ENCODE measurements around the gene CLIP1. TPM values are rescaled to one million over a fixed set of nuclear protein-coding genes. Genes with fewer than 3 reads are reported as not detected.
"Not testable (repeated sequence)": the region's sequence is repeated elsewhere in the genome, so short reads cannot be mapped to it uniquely, and the experiment has no call there.

CLIP1 gene
- polyA plus RNA-seq, 1 donor (not counting 4 experiments of a cell fraction or from before 2014, with no cell fraction given), result 54.0 TPM

DNA sequence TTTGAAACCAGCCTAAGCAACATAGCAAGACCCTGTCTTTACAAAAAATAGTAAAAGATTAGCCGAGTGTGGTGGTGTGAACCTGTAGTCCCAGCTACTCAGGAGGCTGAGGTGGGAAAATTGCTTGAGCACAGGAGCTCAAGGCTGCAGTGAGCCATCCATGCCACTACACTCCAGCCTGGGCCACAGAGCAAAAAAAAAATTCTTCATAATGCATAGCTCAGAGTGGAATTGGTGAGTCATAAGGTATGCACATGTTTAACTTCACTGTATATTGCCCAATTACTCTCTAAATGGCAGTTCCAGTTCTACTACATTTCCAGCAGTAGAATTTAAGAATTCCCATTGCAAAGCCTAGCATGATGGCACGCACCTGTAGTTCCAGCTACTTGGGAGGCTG, 26.8 kb upstream of the CLIP1 start:
- H3K9me1 ChIP-seq (ENCODE audit: control insufficient read depth, extremely low read depth, insufficient read depth, low read length), result no peaks in the 10 kb centered on the region
- peak overlapping the region; percentile 29 for H3K4me2 ChIP-seq (ENCODE audit: control insufficient read depth, extremely low read depth, insufficient read depth, low read depth, low read length)
- DNase-seq (ENCODE audit: low read depth, low spot score) (no peak), FAIRE-seq (peak; percentile 57)
- TF ChIP-seq, protein P1, sequence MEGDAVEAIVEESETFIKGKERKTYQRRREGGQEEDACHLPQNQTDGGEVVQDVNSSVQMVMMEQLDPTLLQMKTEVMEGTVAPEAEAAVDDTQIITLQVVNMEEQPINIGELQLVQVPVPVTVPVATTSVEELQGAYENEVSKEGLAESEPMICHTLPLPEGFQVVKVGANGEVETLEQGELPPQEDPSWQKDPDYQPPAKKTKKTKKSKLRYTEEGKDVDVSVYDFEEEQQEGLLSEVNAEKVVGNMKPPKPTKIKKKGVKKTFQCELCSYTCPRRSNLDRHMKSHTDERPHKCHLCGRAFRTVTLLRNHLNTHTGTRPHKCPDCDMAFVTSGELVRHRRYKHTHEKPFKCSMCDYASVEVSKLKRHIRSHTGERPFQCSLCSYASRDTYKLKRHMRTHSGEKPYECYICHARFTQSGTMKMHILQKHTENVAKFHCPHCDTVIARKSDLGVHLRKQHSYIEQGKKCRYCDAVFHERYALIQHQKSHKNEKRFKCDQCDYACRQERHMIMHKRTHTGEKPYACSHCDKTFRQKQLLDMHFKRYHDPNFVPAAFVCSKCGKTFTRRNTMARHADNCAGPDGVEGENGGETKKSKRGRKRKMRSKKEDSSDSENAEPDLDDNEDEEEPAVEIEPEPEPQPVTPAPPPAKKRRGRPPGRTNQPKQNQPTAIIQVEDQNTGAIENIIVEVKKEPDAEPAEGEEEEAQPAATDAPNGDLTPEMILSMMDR (optimal IDR thresholded peaks at IDR 0.05 in 1 of 3, IDR thresholded peaks at IDR 0.05 in 1 of 3, conservative IDR thresholded peaks at IDR 0.05 in 1 of 3; ENCODE audit: extremely low read depth in 1 of 3, insufficient read depth in 2 of 3, low read length in 3 of 3), result no peak
- TF ChIP-seq EZH2 (IDR thresholded peaks at IDR 0.05; ENCODE audit: low read length), result no peak
- H3K79me2 ChIP-seq (ENCODE audit: control insufficient read depth, insufficient read depth, low read length), result no peaks in the 10 kb centered on the region
- no peaks in the 10 kb centered on the region for H3K36me3 ChIP-seq (ENCODE audit: control insufficient read depth in 2 of 2, extremely low read depth in 1 of 2, insufficient read depth in 2 of 2, low read length in 2 of 2)
- H3K9me3 ChIP-seq (ENCODE audit: control insufficient read depth, low read depth, low read length), result no peaks in the 10 kb centered on the region
- H3K9ac ChIP-seq (ENCODE audit: control insufficient read depth, extremely low read depth, insufficient read depth, low read length), result no peak overlapping the region
- no peak overlapping the region for H2AFZ ChIP-seq (ENCODE audit: control insufficient read depth, low read length)
- H4K20me1 ChIP-seq (ENCODE audit: control insufficient read depth, extremely low read depth, insufficient read depth, low read length), result no peaks in the 10 kb centered on the region
- no peak overlapping the region for H3K4me3 ChIP-seq (ENCODE audit: control insufficient read depth in 2 of 3, extremely low read depth in 1 of 3, insufficient read depth in 2 of 3, low read depth in 1 of 3, low read length in 3 of 3)
- H3K4me1 ChIP-seq (ENCODE audit: control insufficient read depth, extremely low read depth, insufficient read depth, low read length), result peaks cover 7% of the 10 kb centered on the region
- peak overlapping the region; percentile 57 for H3K27ac ChIP-seq (ENCODE audit: control insufficient read depth, insufficient read depth, low read length)
- dilution Hi-C loops (cut with MboI; ENCODE audit: extremely low pct_ligation_motif_present, low sequenced_read_pairs), result no loop called here
- H3K27me3 ChIP-seq (ENCODE audit: control insufficient read depth, extremely low read depth, insufficient read depth, low read length), result no peaks in the 10 kb centered on the region

DNA sequence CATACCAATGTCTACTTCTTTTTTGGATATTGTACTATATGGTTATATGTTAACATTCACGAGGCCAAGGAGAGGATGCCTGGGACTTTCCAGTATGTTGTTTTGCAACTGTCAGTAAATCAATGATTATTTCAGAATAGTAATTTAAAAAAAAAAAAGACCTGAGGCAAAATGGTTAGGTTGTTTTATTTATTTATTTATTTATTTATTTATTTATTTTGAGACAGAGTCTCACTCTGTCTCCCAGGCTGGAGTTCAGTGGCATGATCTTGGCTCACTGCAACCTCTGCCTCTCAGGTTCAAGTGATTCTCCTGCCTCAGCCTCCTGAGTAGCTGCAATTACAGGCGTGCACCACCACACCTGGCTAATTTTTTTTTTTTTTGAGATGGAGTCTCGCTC, 25.4 kb upstream of the CLIP1 start:
- dilution Hi-C loops (cut with MboI; ENCODE audit: extremely low pct_ligation_motif_present, low sequenced_read_pairs); H4K20me1 ChIP-seq (ENCODE audit: control insufficient read depth, extremely low read depth, insufficient read depth, low read length): not testable (repeated sequence)

DNA sequence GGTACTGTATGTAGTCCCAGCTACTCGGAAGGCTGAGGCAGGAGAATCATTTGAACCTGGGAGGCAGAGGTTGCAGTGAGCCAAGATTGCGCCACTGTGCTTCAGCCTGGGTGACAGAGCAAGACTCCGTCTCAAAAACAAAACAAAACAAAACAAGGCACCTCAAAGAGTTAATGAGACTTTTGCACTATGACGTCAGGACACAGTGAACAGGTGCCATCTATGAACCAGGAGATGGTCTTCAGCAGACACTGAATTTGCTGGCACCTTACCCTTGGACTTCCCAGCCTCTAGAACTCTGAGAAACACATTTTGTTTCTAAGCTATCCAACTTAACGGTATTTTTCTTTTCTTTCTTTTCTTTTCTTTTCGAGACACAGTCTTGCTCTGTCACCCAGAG, 23.9 kb upstream of the CLIP1 start:
- H3K4me3 ChIP-seq (ENCODE audit: control insufficient read depth in 2 of 3, extremely low read depth in 1 of 3, insufficient read depth in 2 of 3, low read depth in 1 of 3, low read length in 3 of 3); H3K4me1 ChIP-seq (ENCODE audit: control insufficient read depth, extremely low read depth, insufficient read depth, low read length); H3K36me3 ChIP-seq (ENCODE audit: control insufficient read depth in 2 of 2, extremely low read depth in 1 of 2, insufficient read depth in 2 of 2, low read length in 2 of 2); H3K27ac ChIP-seq (ENCODE audit: control insufficient read depth, insufficient read depth, low read length); H3K9me1 ChIP-seq (ENCODE audit: control insufficient read depth, extremely low read depth, insufficient read depth, low read length); dilution Hi-C loops (cut with MboI; ENCODE audit: extremely low pct_ligation_motif_present, low sequenced_read_pairs); H3K79me2 ChIP-seq (ENCODE audit: control insufficient read depth, insufficient read depth, low read length); H3K9me3 ChIP-seq (ENCODE audit: control insufficient read depth, low read depth, low read length); H3K9ac ChIP-seq (ENCODE audit: control insufficient read depth, extremely low read depth, insufficient read depth, low read length); H3K4me2 ChIP-seq (ENCODE audit: control insufficient read depth, extremely low read depth, insufficient read depth, low read depth, low read length); H2AFZ ChIP-seq (ENCODE audit: control insufficient read depth, low read length); DNase-seq (ENCODE audit: low read depth, low spot score); FAIRE-seq; H4K20me1 ChIP-seq (ENCODE audit: control insufficient read depth, extremely low read depth, insufficient read depth, low read length); H3K27me3 ChIP-seq (ENCODE audit: control insufficient read depth, extremely low read depth, insufficient read depth, low read length): not testable (repeated sequence)

More for the DNA sequence above, 25.4 kb upstream of the CLIP1 start:
- DNase-seq (ENCODE audit: low read depth, low spot score); H2AFZ ChIP-seq (ENCODE audit: control insufficient read depth, low read length); H3K9me3 ChIP-seq (ENCODE audit: control insufficient read depth, low read depth, low read length); H3K36me3 ChIP-seq (ENCODE audit: control insufficient read depth in 2 of 2, extremely low read depth in 1 of 2, insufficient read depth in 2 of 2, low read length in 2 of 2); H3K4me1 ChIP-seq (ENCODE audit: control insufficient read depth, extremely low read depth, insufficient read depth, low read length); H3K4me3 ChIP-seq (ENCODE audit: control insufficient read depth in 2 of 3, extremely low read depth in 1 of 3, insufficient read depth in 2 of 3, low read depth in 1 of 3, low read length in 3 of 3); FAIRE-seq; H3K27ac ChIP-seq (ENCODE audit: control insufficient read depth, insufficient read depth, low read length); H3K9ac ChIP-seq (ENCODE audit: control insufficient read depth, extremely low read depth, insufficient read depth, low read length); H3K27me3 ChIP-seq (ENCODE audit: control insufficient read depth, extremely low read depth, insufficient read depth, low read length); H3K79me2 ChIP-seq (ENCODE audit: control insufficient read depth, insufficient read depth, low read length); H3K4me2 ChIP-seq (ENCODE audit: control insufficient read depth, extremely low read depth, insufficient read depth, low read depth, low read length); H3K9me1 ChIP-seq (ENCODE audit: control insufficient read depth, extremely low read depth, insufficient read depth, low read length): not testable (repeated sequence)

DNA sequence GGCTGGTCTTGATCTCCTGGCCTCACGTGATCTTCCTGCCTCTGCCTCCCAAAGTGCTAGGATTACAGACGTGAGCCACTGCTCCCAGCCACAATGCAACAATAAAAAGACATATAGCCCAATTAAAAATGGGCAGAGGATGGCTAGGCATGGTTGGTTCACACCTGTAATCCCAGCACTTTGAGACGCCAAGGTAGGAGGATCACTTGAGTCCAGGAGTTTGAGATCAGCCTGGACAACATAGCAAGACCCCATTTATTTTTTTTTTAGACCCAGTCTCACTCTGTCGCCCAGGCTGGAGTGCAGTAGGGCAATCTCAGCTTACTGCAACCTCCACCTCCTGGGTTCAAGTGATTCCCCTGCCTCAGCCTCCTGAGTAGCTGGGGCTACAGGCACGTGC, 21.6 kb upstream of the CLIP1 start:
- FAIRE-seq; H3K9ac ChIP-seq (ENCODE audit: control insufficient read depth, extremely low read depth, insufficient read depth, low read length); H2AFZ ChIP-seq (ENCODE audit: control insufficient read depth, low read length); H3K4me2 ChIP-seq (ENCODE audit: control insufficient read depth, extremely low read depth, insufficient read depth, low read depth, low read length); H3K9me3 ChIP-seq (ENCODE audit: control insufficient read depth, low read depth, low read length); H3K9me1 ChIP-seq (ENCODE audit: control insufficient read depth, extremely low read depth, insufficient read depth, low read length); H3K4me1 ChIP-seq (ENCODE audit: control insufficient read depth, extremely low read depth, insufficient read depth, low read length); H3K4me3 ChIP-seq (ENCODE audit: control insufficient read depth in 2 of 3, extremely low read depth in 1 of 3, insufficient read depth in 2 of 3, low read depth in 1 of 3, low read length in 3 of 3); DNase-seq (ENCODE audit: low read depth, low spot score); H3K27me3 ChIP-seq (ENCODE audit: control insufficient read depth, extremely low read depth, insufficient read depth, low read length); H3K36me3 ChIP-seq (ENCODE audit: control insufficient read depth in 2 of 2, extremely low read depth in 1 of 2, insufficient read depth in 2 of 2, low read length in 2 of 2); H3K27ac ChIP-seq (ENCODE audit: control insufficient read depth, insufficient read depth, low read length); dilution Hi-C loops (cut with MboI; ENCODE audit: extremely low pct_ligation_motif_present, low sequenced_read_pairs); H3K79me2 ChIP-seq (ENCODE audit: control insufficient read depth, insufficient read depth, low read length); H4K20me1 ChIP-seq (ENCODE audit: control insufficient read depth, extremely low read depth, insufficient read depth, low read length): not testable (repeated sequence)
